HUDEP-2 (cell line): ENCODE measurements around the gene CHCHD1.
"Not testable (repeated sequence)": the region's sequence is repeated elsewhere in the genome, so short reads cannot be mapped to it uniquely, and the experiment has no call there.

ENCODE experiments used
- DNase-seq, 76 experiments: peaks; one replicate each; lab custom pipeline; 2025; ENCODE audit not compliant: unreplicated experiment in 76 of 76; lab: John Stamatoyannopoulos, UW

The CHCHD1 gene

GRCh38 chr10:73809061-73809818 lies 27.4 kb downstream of the CHCHD1 start:
- peak in 7 of 76 experiments; percentile 10 to 46 (median 24) for DNase-seq

GRCh38 chr10:73810358-73810734 lies 28.5 kb downstream of the CHCHD1 start:
- DNase-seq: no peak

- DNase-seq: peak in 21 of 76 experiments; percentile 8 to 37 (median 20)
Observed at GRCh38 chr10:73810735-73811465, 29.1 kb downstream of the CHCHD1 start.

GRCh38 chr10:73812657-73813056 lies 30.8 kb downstream of the CHCHD1 start:
- DNase-seq: no peak

- DNase-seq: no peak
Observed at GRCh38 chr10:73813333-73813732, 31.5 kb downstream of the CHCHD1 start.

- DNase-seq: no peak
Observed at GRCh38 chr10:73814276-73814895, 32.5 kb downstream of the CHCHD1 start.

GRCh38 chr10:73814896-73815718 lies 33.3 kb downstream of the CHCHD1 start:
- peak in 8 of 76 experiments; percentile 5 to 28 (median 12) for DNase-seq

- no peak for DNase-seq
Observed at GRCh38 chr10:73815719-73816030, 33.8 kb downstream of the CHCHD1 start.

GRCh38 chr10:73816917-73817729 lies 35.3 kb downstream of the CHCHD1 start:
- DNase-seq: no peak

GRCh38 chr10:73817826-73818225 lies 36.0 kb downstream of the CHCHD1 start:
- DNase-seq: no peak

GRCh38 chr10:73818402-73818801 lies 36.6 kb downstream of the CHCHD1 start:
- no peak for DNase-seq

- no peak for DNase-seq
Observed at GRCh38 chr10:73819081-73819480, 37.2 kb downstream of the CHCHD1 start.

GRCh38 chr10:73819513-73820093 lies 37.8 kb downstream of the CHCHD1 start:
- DNase-seq: no peak

- DNase-seq: no peak
Observed at GRCh38 chr10:73823391-73823790, 41.5 kb downstream of the CHCHD1 start.

GRCh38 chr10:73824146-73824725 lies 42.4 kb downstream of the CHCHD1 start:
- no peak for DNase-seq

- DNase-seq: no peak
Observed at GRCh38 chr10:73827346-73828089, 45.7 kb downstream of the CHCHD1 start.

GRCh38 chr10:73828161-73828560 lies 46.3 kb downstream of the CHCHD1 start:
- no peak for DNase-seq

- DNase-seq: not testable (repeated sequence)
Observed at GRCh38 chr10:73829090-73829489, 47.2 kb downstream of the CHCHD1 start.
